Measurements from ENCODE around the gene SAP30BP. TPM values are rescaled to one million over a fixed set of nuclear protein-coding genes. Genes with fewer than 3 reads are reported as not detected.

The SAP30BP gene
- total RNA-seq, 1 experiment from 2014 or later = 89.7 TPM

DNA sequence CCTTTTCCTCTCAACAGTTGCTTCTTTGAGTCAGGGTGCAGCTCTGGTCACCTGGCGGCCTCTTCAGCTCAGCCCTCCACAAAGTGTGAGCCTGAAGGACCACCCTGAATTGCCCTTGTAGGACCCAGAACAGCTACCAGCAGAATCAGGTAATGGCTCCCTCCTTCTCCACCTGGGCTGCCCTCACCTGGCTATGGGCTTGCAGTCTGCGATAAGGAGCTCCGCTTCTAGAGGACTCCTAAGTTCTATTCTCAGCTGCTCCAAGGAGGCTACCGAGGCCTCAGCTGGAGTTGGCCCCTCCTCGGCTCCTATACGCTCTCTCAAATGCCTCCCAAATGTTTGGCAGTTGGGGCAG is 20.5 kb upstream of the SAP30BP start:
- no peaks in the 10 kb centered on the region for H3K9me3 Mint-ChIP-seq
- Histone ChIP-seq H3K23ac (ENCODE audit: insufficient read length, low read depth, low read length) (no peak overlapping the region), H3K4me1 (ENCODE audit: insufficient read depth, low read length) (peaks cover 7% of the 10 kb centered on the region; the same call in 1 of the 2 replicates), H2BK120ac (ENCODE audit: low read depth, low read length, poor library complexity, severe bottlenecking) (no peak overlapping the region), H3K4ac (ENCODE audit: low read depth, low read length) (no peak overlapping the region), H3K27ac (ENCODE audit: insufficient read length, low read depth, low read length) (no peak overlapping the region), H3K27me3 (ENCODE audit: insufficient read depth, low read length) (no peaks in the 10 kb centered on the region), H3K14ac (ENCODE audit: insufficient read depth, low read length) (no peak overlapping the region), H4K91ac (ENCODE audit: insufficient read length, low read depth, low read length) (no peak overlapping the region), H3K56ac (ENCODE audit: insufficient read length, low read depth, low read length) (no peak overlapping the region), H3K23me2 (ENCODE audit: insufficient read length, low read depth, low read length, poor library complexity, severe bottlenecking) (no peaks in the 10 kb centered on the region), H2BK20ac (ENCODE audit: low read depth, low read length, poor library complexity, severe bottlenecking) (no peak overlapping the region), H2BK15ac (ENCODE audit: low read depth, low read length) (no peak overlapping the region), H3K4me2 (ENCODE audit: insufficient read depth, insufficient read length, low read length) (no peak overlapping the region), H2AFZ (ENCODE audit: low read length) (no peak overlapping the region), H3K9me3 (ENCODE audit: control insufficient read depth, low read depth, low read length) (no peaks in the 10 kb centered on the region), H3K18ac (ENCODE audit: insufficient read length, low read depth, low read length) (no peak overlapping the region), H3K79me2 (ENCODE audit: insufficient read depth, low read length) (no peaks in the 10 kb centered on the region), H2BK12ac (ENCODE audit: insufficient read length, low read depth, low read length) (no peak overlapping the region), H4K8ac (replicated peaks; ENCODE audit: insufficient read length, low read depth, low read length) (no peak overlapping the region), H3T11ph (ENCODE audit: low read length) (no peak overlapping the region), H4K5ac (ENCODE audit: insufficient read length, low read depth, low read length) (no peak overlapping the region), H2BK5ac (ENCODE audit: insufficient read length, low read length) (no peak overlapping the region), H3K9ac (ENCODE audit: extremely low read depth, insufficient read length, low read length) (no peak overlapping the region), H2AK5ac (ENCODE audit: insufficient read length, low read length) (no peak overlapping the region), H4K20me1 (ENCODE audit: control insufficient read depth, insufficient read depth, insufficient read length) (no peaks in the 10 kb centered on the region), H3K79me1 (ENCODE audit: insufficient read depth, low read depth, low read length, poor library complexity, severe bottlenecking) (no peaks in the 10 kb centered on the region)
- peaks cover 29 to 34% of the 10 kb centered on the region in 2 experiments for H3K4me1 Mint-ChIP-seq
- peak overlapping the region in 1 of 3 experiments; percentile 75; a peak in 1 of 7 replicates for H3K27ac Mint-ChIP-seq
- no peaks in the 10 kb centered on the region for H3K27me3 Mint-ChIP-seq (ENCODE audit: low read depth)
- no peak overlapping the region for H3K4me3 Mint-ChIP-seq
- H3K36me3 Mint-ChIP-seq (ENCODE audit: insufficient read depth in 1 of 3, low read depth in 3 of 3) = peaks cover 16 to 34% (median 31%) of the 10 kb centered on the region in 3 experiments; a peak in 6 of 7 replicates
- TF ChIP-seq, protein P1, sequence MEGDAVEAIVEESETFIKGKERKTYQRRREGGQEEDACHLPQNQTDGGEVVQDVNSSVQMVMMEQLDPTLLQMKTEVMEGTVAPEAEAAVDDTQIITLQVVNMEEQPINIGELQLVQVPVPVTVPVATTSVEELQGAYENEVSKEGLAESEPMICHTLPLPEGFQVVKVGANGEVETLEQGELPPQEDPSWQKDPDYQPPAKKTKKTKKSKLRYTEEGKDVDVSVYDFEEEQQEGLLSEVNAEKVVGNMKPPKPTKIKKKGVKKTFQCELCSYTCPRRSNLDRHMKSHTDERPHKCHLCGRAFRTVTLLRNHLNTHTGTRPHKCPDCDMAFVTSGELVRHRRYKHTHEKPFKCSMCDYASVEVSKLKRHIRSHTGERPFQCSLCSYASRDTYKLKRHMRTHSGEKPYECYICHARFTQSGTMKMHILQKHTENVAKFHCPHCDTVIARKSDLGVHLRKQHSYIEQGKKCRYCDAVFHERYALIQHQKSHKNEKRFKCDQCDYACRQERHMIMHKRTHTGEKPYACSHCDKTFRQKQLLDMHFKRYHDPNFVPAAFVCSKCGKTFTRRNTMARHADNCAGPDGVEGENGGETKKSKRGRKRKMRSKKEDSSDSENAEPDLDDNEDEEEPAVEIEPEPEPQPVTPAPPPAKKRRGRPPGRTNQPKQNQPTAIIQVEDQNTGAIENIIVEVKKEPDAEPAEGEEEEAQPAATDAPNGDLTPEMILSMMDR (conservative IDR thresholded peaks at IDR 0.05) = no peak
- WGBS (ENCODE audit: extremely low coverage, insufficient read length, low lambda C conversion rate) = no CpG with 5 or more reads among the region's 6 CpGs
- no peak for DNase-seq

Measured in H9 (cell line).